Spleen (tissue), 7 donors: ENCODE data around the gene ANO2.

Experiments
- CTCF ChIP-seq, 11 experiments: fragments of 200-600 bp in 7 of 11; fragments of 450-650 bp in 4 of 11; sonication (generic) in 4 of 11; IDR thresholded peaks in 8 of 11; conservative IDR thresholded peaks in 3 of 11; 1 replicate in 7 of 11; 2 replicates in 4 of 11; pipeline versions ENCODE4 v1.4.0 to v1.8.0; 2016 to 2021; ENCODE audit warnings: antibody characterized with exemption in 11 of 11, inconsistent platforms in 4 of 11, mild to moderate bottlenecking in 1 of 11
- POLR2A ChIP-seq, 3 donors: fragments of 450-650 bp; IDR thresholded peaks; one replicate each; pipeline ENCODE4 v1.5.1; 2017; ENCODE audit warnings: antibody characterized with exemption in 3 of 3, mild to moderate bottlenecking in 1 of 3
- POLR2AphosphoS5 ChIP-seq, 3 donors: sonication (generic); formaldehyde crosslinking; IDR thresholded peaks; one replicate each; pipeline ENCODE4 v1.5.1; 2017; ENCODE audit warnings: antibody characterized with exemption in 3 of 3
- donor health status: DM: no; HTN: no; CAD: no; lungs with moderate emphysema.
- donor health status: DM: no; HTN: no; CAD: no.
- donor health status: DM: no; HTN: no; CAD: no.

DNA sequence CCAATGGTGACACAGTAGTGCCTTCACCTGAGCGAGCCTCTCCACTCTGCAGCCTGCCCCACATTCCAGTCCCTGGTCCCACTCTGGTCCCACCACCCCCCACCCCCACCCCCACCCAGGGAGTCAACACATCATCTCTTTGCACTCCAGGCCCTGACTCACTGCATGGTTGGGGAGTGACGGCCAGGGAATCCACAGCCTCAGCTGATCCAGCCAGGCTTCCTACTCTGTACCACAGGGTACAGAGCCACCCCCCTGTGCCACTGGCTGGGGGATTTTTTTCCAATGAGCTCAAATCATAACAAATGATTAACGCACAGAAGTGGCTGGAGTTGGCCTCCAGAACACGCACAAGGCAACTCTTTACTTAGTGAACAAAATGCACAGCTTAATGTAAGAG, 279.4 kb downstream of the ANO2 start:
- TF ChIP-seq POLR2AphosphoS5 (IDR thresholded peaks at IDR 0.05): no peak
- TF ChIP-seq CTCF (IDR thresholded peaks at IDR 0.05 in 8 of 11, conservative IDR thresholded peaks at IDR 0.05 in 3 of 11): no peak
- TF ChIP-seq POLR2A (IDR thresholded peaks at IDR 0.05): no peak
